ENCODE measurements around the gene RND2.
"Not testable (repeated sequence)": the region's sequence is repeated elsewhere in the genome, so short reads cannot be mapped to it uniquely, and the experiment has no call there.

Gene RND2

GRCh38 chr17:42997390-42997983 lies 27.5 kb upstream of the RND2 start:
- TF ChIP-seq ZNF274 (IDR thresholded peaks at IDR 0.05; ENCODE audit: low read depth, low read length) = no peak

GRCh38 chr17:42997984-42998938 lies 26.8 kb upstream of the RND2 start, which contains the start of gene RPL27:
RPL27 (plus strand) TSS chr17:42998419; CDS start chr17:42998751, 332 bp downstream.
- peak within 1 kb of the TSS; percentile 90 for H3K4me3 ChIP-seq (ENCODE audit: low read length)
- TF ChIP-seq ZNF274 (IDR thresholded peaks at IDR 0.05; ENCODE audit: low read depth, low read length) = no peak

More at GRCh38 chr17:42997390-42997983, 27.5 kb upstream of the RND2 start:
- H3K4me3 ChIP-seq (ENCODE audit: low read length) = peak overlapping the region; percentile 1; the same call in 1 of the 2 replicates

DNA sequence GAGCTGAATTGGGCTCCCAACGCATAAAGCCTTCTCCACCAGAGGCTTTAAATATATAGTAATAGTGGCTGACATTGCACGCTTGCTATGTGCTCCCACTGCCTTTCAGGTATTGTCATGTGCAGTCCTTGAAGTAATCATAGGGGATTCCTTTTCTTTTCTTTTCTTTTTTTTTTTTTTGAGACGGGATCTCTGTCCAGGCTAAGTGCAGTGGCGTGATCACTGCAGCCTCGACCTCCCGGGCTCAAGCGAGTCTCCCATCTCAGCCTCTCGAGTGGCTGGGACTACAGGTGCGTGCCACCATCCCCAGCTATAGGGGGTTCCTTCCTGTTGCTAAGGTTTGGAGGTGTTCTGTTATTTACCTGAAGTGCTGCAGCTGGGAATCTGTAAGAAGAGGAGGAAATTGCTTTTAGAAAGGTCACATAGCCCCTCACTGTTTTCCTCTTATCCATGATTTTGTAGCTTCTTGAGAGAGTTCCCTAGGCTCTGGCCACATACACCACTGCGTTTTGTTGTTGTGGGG lies 26.0 kb upstream of the RND2 start:
- TF ChIP-seq ZNF274 (IDR thresholded peaks at IDR 0.05; ENCODE audit: low read depth, low read length) = no peak
- H3K4me3 ChIP-seq (ENCODE audit: low read length) = peak overlapping the region; percentile 90

- H3K4me3 ChIP-seq (ENCODE audit: low read length) = not testable (repeated sequence)
These were observed 24.1 kb upstream of the RND2 start for GRCh38 chr17:43000894-43001293.

DNA sequence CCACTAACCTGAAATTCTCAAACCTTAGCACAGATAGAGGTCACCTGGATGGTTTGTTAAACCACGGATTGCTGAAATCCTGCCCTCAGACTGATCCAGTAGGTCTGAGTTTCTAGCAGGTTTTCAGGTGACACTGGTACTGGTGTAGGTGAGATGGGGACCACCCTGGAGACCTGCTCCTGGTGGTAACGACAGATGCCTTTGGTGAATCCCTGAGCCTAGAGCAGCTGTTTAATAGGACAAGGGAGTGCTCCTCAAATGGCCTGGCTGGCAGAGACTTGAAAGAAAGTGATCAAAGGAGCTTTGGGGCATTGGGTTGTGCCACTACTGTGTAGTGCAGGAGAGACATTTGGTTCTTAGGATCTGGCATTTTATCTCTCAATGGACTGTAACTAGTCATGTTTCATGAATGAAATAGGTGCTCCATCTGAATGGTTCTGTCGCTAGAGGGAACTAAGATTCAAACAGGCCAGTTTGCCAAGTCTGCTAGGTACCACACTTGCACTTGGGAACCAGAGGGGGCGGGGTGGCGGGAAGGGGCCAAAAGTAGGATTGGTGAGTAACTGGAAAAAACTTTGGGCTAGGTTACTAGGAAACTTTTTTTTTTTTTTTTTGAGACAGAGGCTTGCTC lies 21.4 kb upstream of the RND2 start:
- no peak for TF ChIP-seq ZNF274 (IDR thresholded peaks at IDR 0.05; ENCODE audit: low read depth, low read length)

GRCh38 chr17:43006639-43007551 lies 18.1 kb upstream of the RND2 start, which contains the start of gene IFI35:
IFI35 (plus strand) TSS chr17:43006784; CDS start chr17:43006948, 164 bp downstream.
- no peak for TF ChIP-seq ZNF274 (IDR thresholded peaks at IDR 0.05; ENCODE audit: low read depth, low read length)
- H3K4me3 ChIP-seq (ENCODE audit: low read length) = peak within 1 kb of the TSS; percentile 75

More for the DNA sequence above, 21.4 kb upstream of the RND2 start:
- H3K4me3 ChIP-seq (ENCODE audit: low read length) = no peak overlapping the region

GRCh38 chr17:43010667-43011308 lies 14.2 kb upstream of the RND2 start:
- H3K4me3 ChIP-seq (ENCODE audit: low read length) = no peak overlapping the region
- no peak for TF ChIP-seq ZNF274 (IDR thresholded peaks at IDR 0.05; ENCODE audit: low read depth, low read length)

GRCh38 chr17:43011728-43012472 lies 13.1 kb upstream of the RND2 start:
- H3K4me3 ChIP-seq (ENCODE audit: low read length) = no peak overlapping the region
- no peak for TF ChIP-seq ZNF274 (IDR thresholded peaks at IDR 0.05; ENCODE audit: low read depth, low read length)

- TF ChIP-seq ZNF274 (IDR thresholded peaks at IDR 0.05; ENCODE audit: low read depth, low read length) = no peak
- no peak overlapping the region for H3K4me3 ChIP-seq (ENCODE audit: low read length)
These were observed 11.7 kb upstream of the RND2 start for GRCh38 chr17:43013296-43013695.

DNA sequence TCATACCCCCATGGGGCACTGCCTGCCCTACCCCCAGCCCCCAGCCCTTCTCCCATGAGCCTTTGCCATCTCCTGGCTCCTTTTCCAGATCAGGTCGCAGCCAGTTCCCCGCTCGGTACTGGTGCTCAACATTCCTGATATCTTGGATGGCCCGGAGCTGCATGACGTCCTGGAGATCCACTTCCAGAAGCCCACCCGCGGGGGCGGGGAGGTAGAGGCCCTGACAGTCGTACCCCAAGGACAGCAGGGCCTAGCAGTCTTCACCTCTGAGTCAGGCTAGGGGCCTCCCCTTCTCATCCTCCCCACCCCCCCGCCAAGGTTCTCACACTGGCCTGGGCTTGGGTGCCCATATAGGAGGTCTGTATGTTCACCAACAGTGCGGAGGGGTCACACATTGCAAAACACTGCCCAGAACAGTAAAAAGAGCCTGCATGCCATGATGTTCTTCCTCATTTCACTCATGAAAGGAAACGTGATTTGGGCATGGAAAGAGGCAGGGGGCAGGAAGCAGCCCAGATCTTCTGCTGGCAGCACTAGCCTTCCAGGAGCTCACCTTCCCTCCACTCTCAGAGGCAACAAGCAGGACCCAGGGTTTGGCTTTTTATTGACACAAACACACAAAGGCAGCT lies 10.9 kb upstream of the RND2 start:
- H3K4me3 ChIP-seq (ENCODE audit: low read length) = no peak overlapping the region
- TF ChIP-seq ZNF274 (IDR thresholded peaks at IDR 0.05; ENCODE audit: low read depth, low read length) = no peak

- no peak overlapping the region for H3K4me3 ChIP-seq (ENCODE audit: low read length)
These were observed 10.1 kb upstream of the RND2 start for GRCh38 chr17:43014649-43015542.

More at GRCh38 chr17:43014649-43015542, 10.1 kb upstream of the RND2 start:
- no peak for TF ChIP-seq ZNF274 (IDR thresholded peaks at IDR 0.05; ENCODE audit: low read depth, low read length)

All from GM08714 (cell line).